Bronchial epithelial cell (primary cell): ENCODE results near the gene MGAT5B. TPM values are rescaled to one million over a fixed set of nuclear protein-coding genes. Genes with fewer than 3 reads are reported as not detected.

ENCODE experiments used
- DNase-seq: peaks from one replicate; pipeline ENCODE4 v3.0.0-alpha.2; 2010; ENCODE audit warnings: low read depth
- FAIRE-seq: peaks from 2 replicates; lab custom pipeline; 2011; peaks lifted over from hg19 to GRCh38; lab: Jason Lieb, UNC
- H3K27me3 ChIP-seq: 2 replicates; pipeline ENCODE4 v1.5.1; 2011; ENCODE audit warnings: low read length; ENCODE audit not compliant: control insufficient read depth, insufficient read depth
- H3K36me3 ChIP-seq: 2 replicates; pipeline ENCODE4 v1.5.1; 2011; ENCODE audit warnings: low read length; ENCODE audit not compliant: control insufficient read depth, insufficient read depth
- H3K4me3 ChIP-seq: 2 replicates; pipeline ENCODE4 v1.5.1; 2011; ENCODE audit warnings: mild to moderate bottlenecking, low read depth, low read length, control low read depth
- total RNA-seq: library from RNA; depleted of rRNA; stranded (reverse); fragments of >200 nt; gene quantifications from 2 replicates; pipeline ENCODE4 v1.2.1, GENCODE V29; 2014
- TF ChIP-seq, protein P1 (sequence below): IDR thresholded peaks from 2 replicates; pipeline ENCODE4 v1.5.1; 2011; ENCODE audit warnings: mild to moderate bottlenecking, moderate library complexity, low read length, control low read depth, inconsistent platforms; ENCODE audit not compliant: insufficient read depth, severe bottlenecking

MGAT5B gene
- total RNA-seq, 1 donor from 2014 or later = not detected

DNA sequence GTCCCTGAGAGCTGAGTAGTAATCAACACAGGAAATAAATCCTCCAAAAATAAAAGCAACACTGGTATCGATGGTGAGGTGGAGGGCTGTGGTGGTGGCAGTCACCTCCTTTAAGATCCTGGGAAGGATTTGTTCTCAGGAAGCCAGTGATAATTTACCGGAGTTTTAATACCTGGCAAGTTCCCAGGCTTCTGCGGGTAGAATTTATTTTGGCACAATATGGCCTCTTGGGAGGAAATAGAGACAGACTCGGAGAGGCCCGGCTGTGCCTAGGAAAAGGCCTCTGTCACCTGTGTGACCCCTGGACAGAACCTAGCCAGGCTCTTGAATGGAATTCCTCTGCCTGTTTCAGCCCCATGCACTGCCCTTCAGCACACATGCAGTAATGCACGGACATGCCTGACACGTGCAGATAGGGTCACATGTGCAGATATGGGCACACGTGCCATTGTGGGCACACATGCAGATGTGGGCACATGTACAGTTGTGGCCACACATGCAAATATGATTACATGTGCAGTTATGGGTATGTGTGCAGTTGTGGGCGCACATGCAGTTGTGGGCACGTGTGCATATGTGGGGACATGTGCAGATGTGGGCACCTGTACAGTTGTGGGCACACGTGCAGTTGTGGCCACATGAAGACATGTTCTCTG lies 33.5 kb downstream of the MGAT5B start:
- H3K36me3 ChIP-seq = no peaks in the 10 kb centered on the region
- TF ChIP-seq, protein P1, sequence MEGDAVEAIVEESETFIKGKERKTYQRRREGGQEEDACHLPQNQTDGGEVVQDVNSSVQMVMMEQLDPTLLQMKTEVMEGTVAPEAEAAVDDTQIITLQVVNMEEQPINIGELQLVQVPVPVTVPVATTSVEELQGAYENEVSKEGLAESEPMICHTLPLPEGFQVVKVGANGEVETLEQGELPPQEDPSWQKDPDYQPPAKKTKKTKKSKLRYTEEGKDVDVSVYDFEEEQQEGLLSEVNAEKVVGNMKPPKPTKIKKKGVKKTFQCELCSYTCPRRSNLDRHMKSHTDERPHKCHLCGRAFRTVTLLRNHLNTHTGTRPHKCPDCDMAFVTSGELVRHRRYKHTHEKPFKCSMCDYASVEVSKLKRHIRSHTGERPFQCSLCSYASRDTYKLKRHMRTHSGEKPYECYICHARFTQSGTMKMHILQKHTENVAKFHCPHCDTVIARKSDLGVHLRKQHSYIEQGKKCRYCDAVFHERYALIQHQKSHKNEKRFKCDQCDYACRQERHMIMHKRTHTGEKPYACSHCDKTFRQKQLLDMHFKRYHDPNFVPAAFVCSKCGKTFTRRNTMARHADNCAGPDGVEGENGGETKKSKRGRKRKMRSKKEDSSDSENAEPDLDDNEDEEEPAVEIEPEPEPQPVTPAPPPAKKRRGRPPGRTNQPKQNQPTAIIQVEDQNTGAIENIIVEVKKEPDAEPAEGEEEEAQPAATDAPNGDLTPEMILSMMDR = no peak
- H3K4me3 ChIP-seq = no peak overlapping the region
- no peak for DNase-seq
- FAIRE-seq = no peak
- no peaks in the 10 kb centered on the region for H3K27me3 ChIP-seq

DNA sequence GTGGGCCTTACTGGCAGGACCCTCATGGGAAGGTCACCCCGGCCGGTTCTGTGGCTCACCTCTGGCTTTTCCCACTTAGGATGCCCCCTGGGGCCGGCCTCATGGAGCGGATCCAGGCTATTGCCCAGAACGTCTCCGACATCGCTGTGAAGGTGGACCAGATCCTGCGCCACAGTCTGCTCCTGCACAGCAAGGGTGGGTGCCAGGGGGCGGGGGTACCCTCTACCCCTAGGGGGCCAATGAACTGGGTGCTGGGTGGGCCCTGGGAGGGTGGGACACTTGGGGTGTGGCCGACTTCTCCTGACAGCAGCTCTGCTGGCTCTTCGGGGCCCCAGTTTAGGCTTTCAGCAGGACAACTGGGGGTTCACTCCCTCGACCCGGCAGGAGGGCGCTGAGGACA lies 34.3 kb downstream of the MGAT5B start:
- H3K27me3 ChIP-seq = no peaks in the 10 kb centered on the region
- TF ChIP-seq, protein P1 = no peak
- FAIRE-seq = no peak
- no peak for DNase-seq
- H3K36me3 ChIP-seq = no peaks in the 10 kb centered on the region
- H3K4me3 ChIP-seq = no peak overlapping the region

DNA sequence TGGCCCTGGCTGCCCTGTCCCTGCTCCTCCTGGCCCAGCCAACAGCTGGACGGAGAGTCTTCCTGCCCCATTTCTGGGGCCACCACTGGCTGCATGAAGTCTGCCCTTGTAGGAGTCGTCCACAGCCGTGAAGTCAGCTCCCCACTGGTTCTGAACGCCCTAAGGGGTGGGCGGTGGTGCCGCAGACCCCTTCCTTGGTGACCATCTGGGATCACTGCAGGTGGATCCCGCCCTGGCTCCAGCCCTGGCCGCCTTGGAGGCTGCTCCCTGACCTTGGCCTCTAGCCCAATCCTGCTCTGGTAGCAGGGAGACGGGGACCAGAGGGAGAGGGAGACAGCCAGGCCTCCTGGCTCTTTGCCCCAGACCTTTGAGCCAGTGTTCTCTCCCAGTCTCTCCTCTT lies 35.4 kb downstream of the MGAT5B start:
- no peak for FAIRE-seq
- Histone ChIP-seq H3K36me3 (no peaks in the 10 kb centered on the region), H3K27me3 (no peaks in the 10 kb centered on the region), H3K4me3 (no peak overlapping the region)
- no peak for DNase-seq
- TF ChIP-seq, protein P1 = no peak

DNA sequence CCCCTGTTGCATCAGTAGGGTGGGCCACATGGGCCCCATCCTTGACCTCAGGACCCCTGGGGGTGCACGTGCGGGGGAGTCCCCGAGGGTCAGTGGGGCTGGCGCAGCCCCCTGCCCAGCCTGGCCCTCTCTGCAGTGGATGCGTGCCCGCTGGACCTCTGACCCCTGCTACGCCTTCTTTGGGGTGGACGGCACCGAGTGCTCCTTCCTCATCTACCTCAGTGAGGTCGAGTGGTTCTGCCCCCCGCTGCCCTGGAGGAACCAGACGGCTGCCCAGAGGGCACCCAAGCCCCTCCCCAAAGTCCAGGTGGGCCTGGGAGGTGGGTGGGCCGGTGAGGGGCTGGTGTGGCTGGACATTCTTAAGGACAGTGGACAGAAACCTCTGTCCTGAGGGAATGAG lies 35.9 kb downstream of the MGAT5B start:
- DNase-seq = no peak
- Histone ChIP-seq H3K4me3 (no peak overlapping the region), H3K27me3 (no peaks in the 10 kb centered on the region), H3K36me3 (no peaks in the 10 kb centered on the region)
- TF ChIP-seq, protein P1 = no peak
- no peak for FAIRE-seq

DNA sequence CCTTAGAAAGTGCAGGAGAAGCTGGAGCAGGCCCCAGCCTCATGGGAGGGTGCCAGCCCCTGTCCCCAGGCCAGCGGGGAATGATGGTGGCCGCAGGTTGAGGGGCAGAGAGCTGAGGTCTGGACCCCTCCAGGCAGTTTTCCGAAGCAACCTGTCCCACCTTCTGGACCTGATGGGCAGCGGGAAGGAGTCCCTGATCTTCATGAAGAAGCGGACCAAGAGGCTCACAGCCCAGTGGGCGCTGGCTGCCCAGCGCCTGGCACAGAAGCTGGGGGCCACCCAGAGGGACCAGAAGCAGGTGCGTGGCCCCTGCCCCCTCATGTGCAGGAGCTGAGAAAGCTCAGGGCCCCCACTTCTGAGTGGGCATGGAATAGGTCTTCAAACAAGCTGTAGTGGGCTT lies 36.8 kb downstream of the MGAT5B start:
- no peaks in the 10 kb centered on the region for H3K27me3 ChIP-seq
- no peak overlapping the region for H3K4me3 ChIP-seq
- no peaks in the 10 kb centered on the region for H3K36me3 ChIP-seq
- FAIRE-seq = no peak
- TF ChIP-seq, protein P1 = no peak
- no peak for DNase-seq

DNA sequence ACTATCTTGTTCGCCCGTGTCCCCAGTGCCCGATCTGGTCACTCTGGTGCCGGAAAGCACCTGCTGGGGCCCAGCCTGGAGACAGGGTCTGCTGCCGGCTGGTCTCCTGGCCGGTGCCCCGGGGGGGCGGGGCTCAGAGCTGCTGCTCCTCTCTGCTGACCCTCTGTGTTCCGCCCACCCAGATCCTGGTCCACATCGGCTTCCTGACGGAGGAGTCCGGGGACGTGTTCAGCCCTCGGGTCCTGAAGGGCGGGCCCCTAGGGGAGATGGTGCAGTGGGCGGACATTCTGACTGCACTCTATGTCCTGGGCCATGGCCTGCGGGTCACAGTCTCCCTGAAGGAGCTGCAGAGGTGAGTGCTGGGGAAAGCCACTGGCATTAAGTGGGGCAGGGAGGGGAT lies 37.6 kb downstream of the MGAT5B start:
- no peak overlapping the region for H3K4me3 ChIP-seq
- TF ChIP-seq, protein P1 = no peak
- no peak for FAIRE-seq

More for the DNA sequence above, 37.6 kb downstream of the MGAT5B start:
- Histone ChIP-seq H3K36me3 (no peaks in the 10 kb centered on the region), H3K27me3 (no peaks in the 10 kb centered on the region)
- DNase-seq = no peak
